ENCODE data around the gene VSNL1.

VSNL1 gene

GRCh38 chr2:17614174-17614930, 73.9 kb downstream of the VSNL1 start:
- no peak overlapping the region for H3K4me3 ChIP-seq (ENCODE audit: control insufficient read depth, low read depth, low read length)
- DNase-seq (ENCODE audit: low read depth) = no peak
- no peak for TF ChIP-seq CTCF (IDR thresholded peaks at IDR 0.05; ENCODE audit: control insufficient read depth, insufficient read depth, low read depth, low read length, missing control alignments)

- no peak for TF ChIP-seq CTCF (IDR thresholded peaks at IDR 0.05; ENCODE audit: control insufficient read depth, insufficient read depth, low read depth, low read length, missing control alignments)
- H3K4me3 ChIP-seq (ENCODE audit: control insufficient read depth, low read depth, low read length) = no peak overlapping the region
These were observed 74.7 kb downstream of the VSNL1 start for GRCh38 chr2:17615147-17615546.

GRCh38 chr2:17615728-17616351, 75.3 kb downstream of the VSNL1 start:
- no peak for TF ChIP-seq CTCF (IDR thresholded peaks at IDR 0.05; ENCODE audit: control insufficient read depth, insufficient read depth, low read depth, low read length, missing control alignments)
- peak; percentile 38 for DNase-seq (ENCODE audit: low read depth)
- no peak overlapping the region for H3K4me3 ChIP-seq (ENCODE audit: control insufficient read depth, low read depth, low read length)

More at GRCh38 chr2:17615147-17615546, 74.7 kb downstream of the VSNL1 start:
- DNase-seq (ENCODE audit: low read depth) = no peak

GRCh38 chr2:17616405-17616804, 75.9 kb downstream of the VSNL1 start:
- TF ChIP-seq CTCF (IDR thresholded peaks at IDR 0.05; ENCODE audit: control insufficient read depth, insufficient read depth, low read depth, low read length, missing control alignments) = no peak
- H3K4me3 ChIP-seq (ENCODE audit: control insufficient read depth, low read depth, low read length) = no peak overlapping the region
- DNase-seq (ENCODE audit: low read depth) = no peak

- no peak for TF ChIP-seq CTCF (IDR thresholded peaks at IDR 0.05; ENCODE audit: control insufficient read depth, insufficient read depth, low read depth, low read length, missing control alignments)
- no peak overlapping the region for H3K4me3 ChIP-seq (ENCODE audit: control insufficient read depth, low read depth, low read length)
- DNase-seq (ENCODE audit: low read depth) = no peak
These were observed 77.0 kb downstream of the VSNL1 start for GRCh38 chr2:17617516-17617915.

- no peak for TF ChIP-seq CTCF (IDR thresholded peaks at IDR 0.05; ENCODE audit: control insufficient read depth, insufficient read depth, low read depth, low read length, missing control alignments)
- no peak overlapping the region for H3K4me3 ChIP-seq (ENCODE audit: control insufficient read depth, low read depth, low read length)
- DNase-seq (ENCODE audit: low read depth) = no peak
These were observed 77.5 kb downstream of the VSNL1 start for GRCh38 chr2:17617955-17618354.

Data from AG09309 (cell line).